Left lobe of liver (tissue), 2 donors: ENCODE measurements around the gene PLS3. TPM values are rescaled to one million over a fixed set of nuclear protein-coding genes. Genes with fewer than 3 reads are reported as not detected.

ENCODE experiments used
- ATAC-seq: fragments of 200-7000 bp; cut with Tn5 transposase; one replicate; pipeline ENCODE4 v1.9.1; 2020; ENCODE audit warnings: mild to moderate bottlenecking, moderate library complexity
- DNase-seq: peaks from one replicate; pipeline ENCODE4 v3.0.0-alpha.2; 2020; ENCODE audit warnings: low spot score
- total RNA-seq: library from RNA; stranded (reverse); gene quantifications from one replicate; pipeline ENCODE4 v1.2.1, GENCODE V29; 2021
- donor health status: DM: no; HTN: no; CAD: no; lungs with moderate emphysema.
- donor health status: DM: no; HTN: yes; CAD: no.

PLS3 gene
- total RNA-seq, 1 donor from 2014 or later = 68.7 TPM

DNA sequence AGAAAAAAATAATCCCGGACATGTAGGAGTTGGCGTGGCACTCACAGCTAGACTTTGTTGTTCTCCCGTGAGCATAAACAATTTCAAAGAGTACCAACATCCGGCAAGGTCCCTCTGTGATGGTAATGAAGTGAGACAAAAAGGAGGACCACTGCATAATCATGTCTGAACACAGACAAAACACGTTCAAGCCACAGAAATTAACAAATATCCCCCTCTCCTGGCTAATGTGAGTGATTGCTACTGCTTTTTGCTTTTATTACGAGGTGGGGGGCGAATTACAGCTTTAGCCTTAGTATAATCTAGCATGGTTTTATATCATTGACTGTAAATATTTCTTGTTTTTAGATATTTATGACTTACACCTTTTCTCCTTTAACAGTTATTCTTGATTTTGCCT lies 118.5 kb downstream of the PLS3 start:
- ATAC-seq = peak; percentile 58

DNA sequence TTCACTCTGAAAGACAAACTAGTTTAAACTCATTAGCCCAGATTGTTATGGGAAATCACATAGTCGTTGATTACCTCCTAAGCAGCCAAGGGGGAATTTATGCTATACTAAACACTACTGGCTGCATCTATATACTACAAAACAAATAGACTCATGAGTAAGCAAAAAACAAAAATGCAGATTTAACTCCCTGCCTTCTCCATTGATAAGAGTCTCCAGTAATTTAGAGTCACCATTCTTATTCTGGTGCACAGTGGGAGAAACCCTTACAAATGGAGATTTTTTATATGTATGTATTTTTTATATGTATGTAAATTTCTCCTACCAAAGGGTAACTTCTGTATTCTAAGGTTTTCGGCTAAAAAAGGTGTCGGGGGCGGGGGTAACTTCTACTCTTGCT lies 126.6 kb downstream of the PLS3 start:
- DNase-seq = no peak
- ATAC-seq = no peak

More for the DNA sequence above, 118.5 kb downstream of the PLS3 start:
- DNase-seq = no peak

DNA sequence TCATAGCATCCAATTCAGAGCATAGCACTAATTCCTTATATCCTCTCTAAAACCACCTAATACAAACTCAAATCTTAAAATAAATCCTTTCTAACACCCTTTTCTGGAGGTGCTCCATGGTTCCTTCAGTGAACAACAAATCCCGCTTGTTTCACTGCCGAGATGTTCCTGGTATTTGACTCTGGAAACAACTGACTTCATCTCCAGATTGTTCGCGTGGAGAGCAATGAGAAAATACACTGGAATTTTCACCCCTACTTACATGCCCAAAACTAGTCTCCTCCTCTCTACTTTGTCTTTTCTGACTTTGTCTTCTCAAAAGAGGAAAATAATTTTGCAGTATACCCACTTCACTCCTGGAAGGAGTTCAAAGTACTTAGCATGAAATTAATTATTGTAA lies 129.0 kb downstream of the PLS3 start:
- ATAC-seq (no peak), DNase-seq (no peak)

DNA sequence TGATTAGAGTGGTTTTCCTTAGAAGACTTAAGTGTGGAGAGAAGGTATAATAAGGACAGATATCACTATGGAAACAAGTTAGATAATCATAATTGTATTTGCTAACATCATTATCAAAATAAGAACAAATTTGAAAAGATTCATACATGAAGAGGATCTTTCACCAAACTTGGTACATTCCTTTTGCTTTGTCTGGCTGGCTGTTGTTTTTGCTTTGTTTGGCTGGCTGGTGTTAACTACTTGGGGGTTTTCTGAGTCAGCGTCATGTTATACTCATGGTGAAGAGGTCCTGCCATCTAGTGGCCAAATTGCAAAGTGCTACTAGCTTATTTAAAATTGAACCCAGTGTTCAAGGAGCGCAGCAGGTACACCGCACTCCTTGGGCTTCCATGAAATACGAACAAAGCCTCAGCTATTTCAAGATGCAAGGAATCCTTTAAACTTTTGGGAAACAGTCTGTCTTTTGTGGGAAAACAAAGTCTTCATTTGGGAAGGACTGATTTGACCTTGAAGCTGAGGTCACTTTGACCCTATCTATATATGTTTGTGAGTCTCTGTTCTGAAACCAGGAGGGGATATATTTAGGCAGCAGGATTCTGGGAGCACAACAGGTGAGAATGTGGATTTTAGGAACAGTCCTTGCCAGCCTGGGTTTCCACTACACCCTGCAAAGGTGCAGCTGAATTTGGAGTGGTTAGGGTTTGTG lies 129.7 kb downstream of the PLS3 start:
- ATAC-seq = peak; percentile 81
- no peak for DNase-seq

DNA sequence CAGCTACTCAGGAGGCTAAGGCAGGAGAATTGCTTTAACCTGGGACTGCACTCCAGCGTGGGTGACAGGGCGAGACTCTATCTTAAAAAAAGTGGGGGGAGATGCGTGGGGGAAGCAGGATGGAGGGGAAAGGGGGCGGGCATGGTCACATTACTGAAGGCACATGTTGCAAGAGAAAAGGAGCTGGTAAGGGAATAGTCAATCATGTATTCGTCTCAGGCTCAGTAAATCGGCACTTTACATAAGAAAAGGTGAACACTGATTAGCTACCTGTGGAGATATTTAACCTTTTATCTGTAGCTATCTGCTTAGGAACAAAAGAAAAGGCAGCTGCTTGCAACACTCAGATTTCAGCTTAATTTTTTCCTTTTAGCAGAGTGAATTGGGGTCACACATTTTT lies 132.5 kb downstream of the PLS3 start:
- DNase-seq (no peak), ATAC-seq (no peak)

DNA sequence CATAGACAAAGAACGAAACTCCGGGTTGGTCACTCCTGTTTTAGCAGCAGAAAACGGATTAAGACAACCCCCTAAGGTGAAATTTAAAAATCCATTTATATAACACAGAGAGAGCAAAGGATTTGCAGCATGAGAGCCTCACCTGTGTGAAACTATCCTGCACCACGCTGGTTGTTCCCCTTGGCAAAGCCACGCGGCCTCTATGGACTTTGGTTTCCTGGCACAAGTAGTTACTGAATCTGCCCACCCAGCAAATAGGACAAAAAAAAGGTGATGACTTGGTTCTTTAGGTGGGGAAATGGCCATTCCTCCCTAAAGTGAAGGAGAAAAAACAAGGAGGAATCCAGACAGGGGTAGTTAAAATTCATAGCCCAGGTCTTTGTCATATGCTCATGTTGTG lies 133.1 kb downstream of the PLS3 start:
- ATAC-seq = peak; percentile 96
- DNase-seq = peak; percentile 55

DNA sequence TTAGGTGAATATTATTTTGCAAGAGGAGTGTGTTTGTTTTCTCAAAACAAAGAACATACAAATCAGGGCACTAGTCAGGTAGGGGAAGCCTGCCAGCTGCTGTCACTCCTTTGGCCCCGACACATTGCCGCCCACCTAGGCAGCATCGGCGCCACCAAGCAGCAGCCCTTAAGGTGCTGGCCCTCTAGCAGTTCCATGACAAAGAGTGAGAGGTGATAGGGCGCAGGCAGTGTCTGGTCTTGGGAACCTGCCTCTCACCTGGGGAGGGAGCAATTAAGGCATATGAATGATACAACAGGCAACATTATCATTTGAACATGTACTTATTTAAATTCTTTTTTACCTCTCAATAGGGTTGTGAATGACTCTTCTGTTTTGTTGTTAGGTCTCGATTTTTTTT lies 135.1 kb downstream of the PLS3 start:
- ATAC-seq (no peak), DNase-seq (no peak)

DNA sequence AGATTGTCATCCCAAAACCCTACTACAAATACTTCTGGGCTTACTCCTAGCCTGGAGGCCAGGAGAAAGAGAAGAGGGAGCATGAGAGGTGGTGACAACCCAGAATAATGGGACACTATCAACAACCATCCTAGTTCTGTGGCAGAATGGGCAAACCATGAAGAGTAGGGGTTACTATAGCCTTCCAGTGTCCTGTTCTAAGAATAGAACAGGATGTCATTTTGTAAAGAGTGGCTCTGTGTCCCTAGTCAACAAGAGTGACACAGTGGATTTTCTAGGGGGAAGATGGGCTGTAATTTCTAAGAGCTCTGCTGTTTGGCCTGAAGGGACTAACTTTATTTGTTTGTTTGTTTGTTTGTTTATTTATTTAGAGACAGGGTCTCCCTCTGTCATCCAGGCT lies 136.0 kb downstream of the PLS3 start:
- no peak for DNase-seq
- ATAC-seq = no peak

DNA sequence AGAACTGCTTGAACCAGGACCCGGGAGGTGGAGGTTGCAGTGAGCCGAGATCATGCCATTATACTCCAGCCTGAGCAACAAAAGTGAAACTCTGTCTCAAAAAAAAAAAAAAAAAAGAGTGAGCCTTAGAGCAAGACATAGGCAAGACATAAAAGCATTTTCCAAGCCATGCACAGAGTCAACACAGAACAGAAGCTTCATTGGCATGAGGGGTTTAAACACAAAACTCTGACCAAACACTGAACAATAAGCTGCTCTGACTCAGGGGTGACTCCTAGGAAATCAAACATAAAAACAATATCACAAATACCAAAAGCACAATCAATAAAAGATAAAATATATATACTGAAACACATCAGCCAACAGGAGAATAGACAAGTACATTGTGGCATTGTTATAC lies 136.8 kb downstream of the PLS3 start:
- DNase-seq (no peak), ATAC-seq (no peak)
